ENCODE data around the gene YEATS2.

DNA sequence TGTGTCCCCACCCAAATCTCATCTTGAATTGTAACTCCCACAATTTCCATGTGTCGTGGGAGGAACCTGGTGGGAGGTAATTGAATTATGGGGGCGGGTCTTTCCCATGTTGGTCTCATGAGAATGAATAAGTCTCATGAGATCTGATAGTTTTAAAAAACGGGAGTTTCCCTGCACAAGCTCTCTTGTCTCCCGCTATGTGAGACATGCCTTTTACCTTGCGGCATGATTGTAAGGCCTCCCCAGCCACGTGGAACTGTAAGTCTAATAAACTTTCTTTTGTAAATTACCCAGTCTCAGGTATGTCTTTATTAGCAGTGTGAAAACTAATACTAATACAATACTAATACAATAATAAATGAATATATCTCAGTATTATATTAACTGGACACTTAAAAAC lies 9.9 kb upstream of the YEATS2 start:
- TF ChIP-seq, protein P1, sequence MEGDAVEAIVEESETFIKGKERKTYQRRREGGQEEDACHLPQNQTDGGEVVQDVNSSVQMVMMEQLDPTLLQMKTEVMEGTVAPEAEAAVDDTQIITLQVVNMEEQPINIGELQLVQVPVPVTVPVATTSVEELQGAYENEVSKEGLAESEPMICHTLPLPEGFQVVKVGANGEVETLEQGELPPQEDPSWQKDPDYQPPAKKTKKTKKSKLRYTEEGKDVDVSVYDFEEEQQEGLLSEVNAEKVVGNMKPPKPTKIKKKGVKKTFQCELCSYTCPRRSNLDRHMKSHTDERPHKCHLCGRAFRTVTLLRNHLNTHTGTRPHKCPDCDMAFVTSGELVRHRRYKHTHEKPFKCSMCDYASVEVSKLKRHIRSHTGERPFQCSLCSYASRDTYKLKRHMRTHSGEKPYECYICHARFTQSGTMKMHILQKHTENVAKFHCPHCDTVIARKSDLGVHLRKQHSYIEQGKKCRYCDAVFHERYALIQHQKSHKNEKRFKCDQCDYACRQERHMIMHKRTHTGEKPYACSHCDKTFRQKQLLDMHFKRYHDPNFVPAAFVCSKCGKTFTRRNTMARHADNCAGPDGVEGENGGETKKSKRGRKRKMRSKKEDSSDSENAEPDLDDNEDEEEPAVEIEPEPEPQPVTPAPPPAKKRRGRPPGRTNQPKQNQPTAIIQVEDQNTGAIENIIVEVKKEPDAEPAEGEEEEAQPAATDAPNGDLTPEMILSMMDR (IDR thresholded peaks at IDR 0.05), result no peak
- TF ChIP-seq ZFX (IDR thresholded peaks at IDR 0.05; ENCODE audit: borderline replicate concordance), result no peak

Measured in 22Rv1 (cell line).